ENCODE results near the gene KRTAP10-11.

Gene KRTAP10-11

GRCh38 chr21:44613386-44614155 lies 32.6 kb upstream of the KRTAP10-11 start:
- DNase-seq, result no peak
- peaks cover 85% of the 10 kb centered on the region for H3K27me3 ChIP-seq (replicated peaks; ENCODE audit: insufficient read depth, low read length)
- no peak overlapping the region for H3K4me3 ChIP-seq (ENCODE audit: low read length)
- H3F3A ChIP-seq (ENCODE audit: insufficient read depth, low read length), result no peaks in the 10 kb centered on the region
- TF ChIP-seq CTCF (IDR thresholded peaks at IDR 0.05; ENCODE audit: low read length) (no peak), EZH2 (optimal IDR thresholded peaks at IDR 0.05; ENCODE audit: low read depth, low read length) (no peak)
- H3K9ac ChIP-seq (ENCODE audit: low read length), result no peak overlapping the region
- H3K9me2 ChIP-seq (replicated peaks; ENCODE audit: insufficient read depth, low read length), result no peaks in the 10 kb centered on the region
- H3K4me2 ChIP-seq (ENCODE audit: low read depth, low read length), result no peak overlapping the region
- H4K20me1 ChIP-seq (ENCODE audit: insufficient read depth, low read length), result no peaks in the 10 kb centered on the region
- no peak overlapping the region for H2AFZ ChIP-seq (ENCODE audit: low read length)
- H3K36me3 ChIP-seq (replicated peaks; ENCODE audit: insufficient read depth, low read length), result no peaks in the 10 kb centered on the region
- no peaks in the 10 kb centered on the region for H3K4me1 ChIP-seq (ENCODE audit: low read length)
- no peak overlapping the region for H3K27ac ChIP-seq (ENCODE audit: low read length)
- no peaks in the 10 kb centered on the region for H3K79me2 ChIP-seq (ENCODE audit: low read length)
- no peaks in the 10 kb centered on the region for H3K9me3 ChIP-seq (replicated peaks; ENCODE audit: insufficient read depth, low read length)

- Histone ChIP-seq H3K9ac (ENCODE audit: low read length) (no peak overlapping the region), H3K4me1 (ENCODE audit: low read length) (no peaks in the 10 kb centered on the region), H3K4me2 (ENCODE audit: low read depth, low read length) (no peak overlapping the region), H2AFZ (ENCODE audit: low read length) (no peak overlapping the region), H4K20me1 (ENCODE audit: insufficient read depth, low read length) (no peaks in the 10 kb centered on the region), H3K4me3 (ENCODE audit: low read length) (no peak overlapping the region), H3K9me2 (replicated peaks; ENCODE audit: insufficient read depth, low read length) (no peaks in the 10 kb centered on the region), H3K36me3 (replicated peaks; ENCODE audit: insufficient read depth, low read length) (no peaks in the 10 kb centered on the region), H3K27ac (ENCODE audit: low read length) (no peak overlapping the region), H3K9me3 (replicated peaks; ENCODE audit: insufficient read depth, low read length) (no peaks in the 10 kb centered on the region), H3K79me2 (ENCODE audit: low read length) (no peaks in the 10 kb centered on the region), H3F3A (ENCODE audit: insufficient read depth, low read length) (no peaks in the 10 kb centered on the region), H3K27me3 (replicated peaks; ENCODE audit: insufficient read depth, low read length) (peaks cover 85% of the 10 kb centered on the region)
- DNase-seq, result no peak
- no peak for TF ChIP-seq CTCF (IDR thresholded peaks at IDR 0.05; ENCODE audit: low read length)
- no peak for TF ChIP-seq EZH2 (optimal IDR thresholded peaks at IDR 0.05; ENCODE audit: low read depth, low read length)
- no peak for TF ChIP-seq EZH2phosphoT487 (IDR thresholded peaks at IDR 0.05; ENCODE audit: low read length)
These were observed 32.0 kb upstream of the KRTAP10-11 start for GRCh38 chr21:44614161-44614631.

- TF ChIP-seq EZH2 (optimal IDR thresholded peaks at IDR 0.05; ENCODE audit: low read depth, low read length) (no peak), CTCF (IDR thresholded peaks at IDR 0.05; ENCODE audit: low read length) (no peak), EZH2phosphoT487 (IDR thresholded peaks at IDR 0.05; ENCODE audit: low read length) (no peak)
- no peak overlapping the region for H3K4me2 ChIP-seq (ENCODE audit: low read depth, low read length)
These were observed 31.2 kb upstream of the KRTAP10-11 start for GRCh38 chr21:44614961-44615391.

More at GRCh38 chr21:44614961-44615391, 31.2 kb upstream of the KRTAP10-11 start:
- no peak for DNase-seq
- H3K9me3 ChIP-seq (replicated peaks; ENCODE audit: insufficient read depth, low read length), result no peaks in the 10 kb centered on the region
- no peaks in the 10 kb centered on the region for H3K4me1 ChIP-seq (ENCODE audit: low read length)
- H3K79me2 ChIP-seq (ENCODE audit: low read length), result no peaks in the 10 kb centered on the region
- H3F3A ChIP-seq (ENCODE audit: insufficient read depth, low read length), result no peaks in the 10 kb centered on the region
- no peak overlapping the region for H3K27ac ChIP-seq (ENCODE audit: low read length)
- no peaks in the 10 kb centered on the region for H3K36me3 ChIP-seq (replicated peaks; ENCODE audit: insufficient read depth, low read length)
- H3K27me3 ChIP-seq (replicated peaks; ENCODE audit: insufficient read depth, low read length), result peaks cover 85% of the 10 kb centered on the region
- H3K4me3 ChIP-seq (ENCODE audit: low read length), result no peak overlapping the region
- H4K20me1 ChIP-seq (ENCODE audit: insufficient read depth, low read length), result no peaks in the 10 kb centered on the region
- no peaks in the 10 kb centered on the region for H3K9me2 ChIP-seq (replicated peaks; ENCODE audit: insufficient read depth, low read length)
- no peak overlapping the region for H2AFZ ChIP-seq (ENCODE audit: low read length)
- no peak overlapping the region for H3K9ac ChIP-seq (ENCODE audit: low read length)

Data from MM.1S (cell line).